HT1080 (cell line): ENCODE data around the gene SYTL3. TPM values are rescaled to one million over a fixed set of nuclear protein-coding genes. Genes with fewer than 3 reads are reported as not detected.
A peak's percentile ranks its signal among the peaks of the same experiment; 100 is the strongest.

Experiments
- DNase-seq: peaks from one replicate; pipeline ENCODE4 v3.0.0-alpha.2; 2015; ENCODE audit warnings: low read depth
- total RNA-seq: library from RNA; depleted of rRNA; stranded (reverse); fragments of >200 nt; shearing (Covaris generic); gene quantifications from 2 replicates; pipeline ENCODE4 v1.2.3, GENCODE V29; 2014

SYTL3 gene
- total RNA-seq, 1 experiment from 2014 or later = 5.5 TPM

- DNase-seq = no peak
Measured at GRCh38 chr6:158756977-158757752, 107.3 kb downstream of the SYTL3 start.

- DNase-seq = no peak
Measured at GRCh38 chr6:158757753-158758090, 107.9 kb downstream of the SYTL3 start.

GRCh38 chr6:158758451-158758860 lies 108.6 kb downstream of the SYTL3 start:
- no peak for DNase-seq

GRCh38 chr6:158758941-158759479 lies 109.2 kb downstream of the SYTL3 start:
- DNase-seq = no peak

- no peak for DNase-seq
Measured at GRCh38 chr6:158759966-158760617, 110.2 kb downstream of the SYTL3 start.

- DNase-seq = no peak
Measured at GRCh38 chr6:158760618-158761250, 110.9 kb downstream of the SYTL3 start.

GRCh38 chr6:158761746-158762145 lies 111.9 kb downstream of the SYTL3 start:
- no peak for DNase-seq

- DNase-seq = no peak
Measured at GRCh38 chr6:158762787-158763433, 113.1 kb downstream of the SYTL3 start.

GRCh38 chr6:158763434-158764182 lies 113.8 kb downstream of the SYTL3 start:
- no peak for DNase-seq

GRCh38 chr6:158764183-158764849 lies 114.5 kb downstream of the SYTL3 start:
- no peak for DNase-seq

GRCh38 chr6:158764926-158765325 lies 115.1 kb downstream of the SYTL3 start:
- DNase-seq = no peak

GRCh38 chr6:158765499-158766068 lies 115.7 kb downstream of the SYTL3 start:
- DNase-seq = no peak

- peak; percentile 17 for DNase-seq
Measured at GRCh38 chr6:158766621-158767455, 117.0 kb downstream of the SYTL3 start.

GRCh38 chr6:158767709-158768108 lies 117.9 kb downstream of the SYTL3 start:
- DNase-seq = no peak

GRCh38 chr6:158768436-158768835 lies 118.6 kb downstream of the SYTL3 start:
- no peak for DNase-seq

- no peak for DNase-seq
Measured at GRCh38 chr6:158769234-158769770, 119.4 kb downstream of the SYTL3 start.

- DNase-seq = no peak
Measured at GRCh38 chr6:158769771-158770432, 120.0 kb downstream of the SYTL3 start.
